H1 (cell line): Measurements from ENCODE around the gene RASL10A. TPM values are rescaled to one million over a fixed set of nuclear protein-coding genes. Genes with fewer than 3 reads are reported as not detected.
A peak's percentile ranks its signal among the peaks of the same experiment; 100 is the strongest.

Source experiments
- CTCF ChIA-PET: fragments of 300-600 bp; sonication (Branson Sonifier 250); formaldehyde crosslinking; loops from one replicate; lab custom pipeline; 2021; ENCODE audit not compliant: partially characterized antibody; lab: Charles Lee
- POLR2A ChIA-PET: fragments of 300-600 bp; sonication (Branson Sonifier 250); formaldehyde crosslinking; loops from one replicate; lab custom pipeline; 2021; ENCODE audit warnings: inconsistent platforms; ENCODE audit not compliant: partially characterized antibody; lab: Charles Lee
- DNase-seq, 2 experiments: peaks; one replicate each; pipeline versions ENCODE4 v3.0.0 to v3.0.0-alpha.2; 2010 to 2022; ENCODE audit warnings: low spot score in 2 of 2, low read depth in 1 of 2, mixed read lengths in 1 of 2
- FAIRE-seq: peaks from 2 replicates; lab custom pipeline; 2011; peaks lifted over from hg19 to GRCh38; lab: Jason Lieb, UNC
- H2AFZ ChIP-seq: 2 replicates; pipeline ENCODE4 v1.8.1; 2012; ENCODE audit warnings: low read length, inconsistent platforms
- H2AK5ac ChIP-seq: 2 replicates; pipeline ENCODE4 v1.6.1; 2013; ENCODE audit warnings: low read depth, low read length
- H2BK120ac ChIP-seq: replicated peaks from 2 replicates; pipeline ENCODE3; 2013; ENCODE audit warnings: low read depth, low read length, inconsistent platforms
- H2BK12ac ChIP-seq: 2 replicates; pipeline ENCODE4 v1.6.1; 2013; ENCODE audit warnings: low read depth, low read length
- H2BK15ac ChIP-seq: 2 replicates; pipeline ENCODE4 v1.6.1; 2013; ENCODE audit warnings: low read length
- H2BK20ac ChIP-seq: 2 replicates; pipeline ENCODE4 v1.6.1; 2013; ENCODE audit warnings: low read length
- H2BK5ac ChIP-seq: 2 replicates; pipeline ENCODE4 v1.6.1; 2013; ENCODE audit warnings: low read depth, low read length
- H3K14ac ChIP-seq: 2 replicates; pipeline ENCODE4 v1.6.1; 2013; ENCODE audit warnings: inconsistent platforms; ENCODE audit not compliant: insufficient read length
- H3K18ac ChIP-seq: 2 replicates; pipeline ENCODE4 v1.6.1; 2013; ENCODE audit warnings: low read length; ENCODE audit errors: extremely low read depth
- H3K23ac ChIP-seq: 2 replicates; pipeline ENCODE4 v1.6.1; 2013; ENCODE audit warnings: inconsistent platforms; ENCODE audit not compliant: insufficient read length
- H3K23me2 ChIP-seq: 2 replicates; pipeline ENCODE4 v1.6.1; 2013; ENCODE audit warnings: low read depth, low read length
- H3K27ac ChIP-seq: 2 replicates; pipeline ENCODE4 v1.6.1; 2011; ENCODE audit warnings: low read depth, low read length, inconsistent platforms
- H3K27me3 ChIP-seq, 4 experiments: replicated peaks in 1 of 4; 1 replicate in 1 of 4; 2 replicates in 3 of 4; pipeline versions ENCODE4 v1.6.1 to v1.8.1; 2011 to 2013; ENCODE audit warnings: low read length in 3 of 4, mild to moderate bottlenecking in 3 of 4, inconsistent platforms in 2 of 4, mixed read lengths in 2 of 4, moderate library complexity in 1 of 4; ENCODE audit not compliant: control insufficient read depth in 3 of 4, insufficient read depth in 3 of 4; ENCODE audit errors: extremely low read depth in 1 of 4
- H3K36me3 ChIP-seq, 4 experiments: 2 replicates each; pipeline versions ENCODE4 v1.6.1 to v1.8.1; 2011 to 2013; ENCODE audit warnings: mild to moderate bottlenecking in 4 of 4, low read length in 3 of 4, moderate library complexity in 2 of 4, control low read depth in 1 of 4, inconsistent platforms in 1 of 4; ENCODE audit not compliant: insufficient read depth in 4 of 4, control insufficient read depth in 2 of 4
- H3K4ac ChIP-seq: replicated peaks from 2 replicates; pipeline ENCODE3; 2013; ENCODE audit warnings: low read length, low read depth, mixed read lengths, inconsistent platforms; ENCODE audit not compliant: insufficient read length
- H3K4me1 ChIP-seq, 4 experiments: replicated peaks in 1 of 4; 1 replicate in 1 of 4; 2 replicates in 3 of 4; pipeline versions ENCODE4 v1.6.1 to v1.8.1; 2011 to 2013; ENCODE audit warnings: low read length in 3 of 4, inconsistent platforms in 2 of 4, mixed read lengths in 1 of 4; ENCODE audit not compliant: insufficient read depth in 4 of 4, control insufficient read depth in 3 of 4
- H3K4me2 ChIP-seq, 2 experiments: 2 replicates each; pipeline versions ENCODE4 v1.6.1 to v1.8.1; 2011 to 2013; ENCODE audit warnings: low read depth in 2 of 2, low read length in 2 of 2, control low read depth in 1 of 2, inconsistent platforms in 1 of 2, mild to moderate bottlenecking in 1 of 2; ENCODE audit not compliant: insufficient read depth in 1 of 2
- H3K4me3 ChIP-seq, 4 experiments: fragments of 200-600, 300-600 bp in 1 of 4; sonication (generic), shearing (Covaris generic), sonication (Bioruptor Twin) in 1 of 4; 2 replicates each; pipeline versions ENCODE4 v1.5.1 to v1.8.1; 2011 to 2016; ENCODE audit warnings: low read length in 4 of 4, low read depth in 3 of 4, control low read depth in 2 of 4, inconsistent platforms in 2 of 4, mild to moderate bottlenecking in 2 of 4, mixed read lengths in 1 of 4, moderate library complexity in 1 of 4; ENCODE audit not compliant: insufficient read depth in 2 of 4; ENCODE audit errors: extremely low read depth in 1 of 4
- H3K56ac ChIP-seq: replicated peaks from 2 replicates; pipeline ENCODE3; 2013; ENCODE audit warnings: low read depth, mild to moderate bottlenecking, mixed read lengths, low read length, inconsistent platforms; ENCODE audit not compliant: insufficient read length
- H3K79me1 ChIP-seq: 2 replicates; pipeline ENCODE4 v1.6.1; 2013; ENCODE audit warnings: low read depth, low read length, control low read depth
- H3K79me2 ChIP-seq, 2 experiments: 2 replicates each; pipeline versions ENCODE4 v1.6.1 to v1.8.1; 2012 to 2013; ENCODE audit warnings: low read length in 2 of 2, mild to moderate bottlenecking in 2 of 2, inconsistent platforms in 1 of 2; ENCODE audit not compliant: insufficient read depth in 2 of 2, control insufficient read depth in 1 of 2
- H3K9ac ChIP-seq, 4 experiments: replicated peaks in 1 of 4; 1 replicate in 1 of 4; 2 replicates in 3 of 4; pipeline versions ENCODE4 v1.6.1 to v1.8.1; 2011 to 2013; ENCODE audit warnings: low read depth in 3 of 4, low read length in 3 of 4, control low read depth in 2 of 4, mild to moderate bottlenecking in 2 of 4, moderate library complexity in 2 of 4, inconsistent platforms in 1 of 4; ENCODE audit errors: extremely low read depth in 1 of 4
- H3K9me3 ChIP-seq, 2 experiments: 2 replicates each; pipeline versions ENCODE4 v1.6.1 to v1.8.1; 2012 to 2013; ENCODE audit warnings: mild to moderate bottlenecking in 2 of 2, moderate library complexity in 2 of 2, control low read depth in 1 of 2, inconsistent platforms in 1 of 2, low read depth in 1 of 2, low read length in 1 of 2, mixed read lengths in 1 of 2; ENCODE audit not compliant: insufficient read depth in 2 of 2
- H4K20me1 ChIP-seq, 2 experiments: replicated peaks in 1 of 2; 2 replicates each; pipeline versions ENCODE3 to v1.8.1; 2011 to 2013; ENCODE audit warnings: inconsistent platforms in 2 of 2, low read length in 2 of 2, mild to moderate bottlenecking in 1 of 2; ENCODE audit not compliant: insufficient read depth in 2 of 2, control insufficient read depth in 1 of 2
- H4K5ac ChIP-seq: 2 replicates; pipeline ENCODE4 v1.6.1; 2013; ENCODE audit warnings: low read length, low read depth, mixed read lengths, inconsistent platforms; ENCODE audit not compliant: insufficient read length
- H4K8ac ChIP-seq: 2 replicates; pipeline ENCODE4 v1.8.0; 2013; ENCODE audit warnings: mild to moderate bottlenecking, moderate library complexity, low read length, inconsistent platforms; ENCODE audit not compliant: insufficient read depth; ENCODE audit errors: extremely low read depth
- H4K91ac ChIP-seq: replicated peaks from 2 replicates; pipeline ENCODE3; 2013; ENCODE audit warnings: low read length, mixed read lengths, inconsistent platforms; ENCODE audit not compliant: insufficient read length
- CBX8 ChIP-seq: fragments of 300-800, 300-1000 bp; sonication (generic); IDR thresholded peaks from 2 replicates; pipeline ENCODE4 v1.7.1; 2016; ENCODE audit warnings: low read depth, low read length, borderline replicate concordance
- CHD1 ChIP-seq: IDR thresholded peaks from 2 replicates; pipeline ENCODE4 v1.6.1; 2012; ENCODE audit warnings: low read depth, low read length, improper control_type of control experiment
- CTBP2 ChIP-seq: IDR thresholded peaks from 2 replicates; pipeline ENCODE4 v1.7.0; 2011; ENCODE audit warnings: borderline replicate concordance, mild to moderate bottlenecking, moderate library complexity, mixed read lengths, low read length; ENCODE audit not compliant: insufficient read depth, insufficient read length
- PHF8 ChIP-seq: fragments of 200-600 bp; sonication (generic); conservative IDR thresholded peaks from 2 replicates; pipeline ENCODE4 v1.7.1; 2012; ENCODE audit warnings: low read depth, mild to moderate bottlenecking, inconsistent platforms, low read length, moderate library complexity
- POLR2AphosphoS5 ChIP-seq: IDR thresholded peaks from 2 replicates; pipeline ENCODE4 v1.6.1; 2011; ENCODE audit warnings: low read depth, low read length
- RFX5 ChIP-seq: IDR thresholded peaks from 2 replicates; pipeline ENCODE4 v1.6.1; 2011; ENCODE audit warnings: low read depth, low read length, improper control_type of control experiment, borderline replicate concordance
- RXRA ChIP-seq: IDR thresholded peaks from 2 replicates; pipeline ENCODE4 v1.6.1; 2011; ENCODE audit warnings: low read depth, mild to moderate bottlenecking, low read length, moderate library complexity; ENCODE audit not compliant: insufficient read depth
- SIN3A ChIP-seq, 2 experiments: IDR thresholded peaks in 1 of 2; conservative IDR thresholded peaks in 1 of 2; 2 replicates each; pipeline ENCODE4 v1.6.1; 2011 to 2012; ENCODE audit warnings: low read length in 2 of 2, improper control_type of control experiment in 1 of 2, low read depth in 1 of 2, mild to moderate bottlenecking in 1 of 2
- SUZ12 ChIP-seq: fragments of 200-600 bp; sonication (generic); IDR thresholded peaks from 2 replicates; pipeline ENCODE4 v1.6.1; 2012; ENCODE audit warnings: mild to moderate bottlenecking, inconsistent platforms, low read length, moderate library complexity, mixed read lengths
- YY1 ChIP-seq: IDR thresholded peaks from 2 replicates; pipeline ENCODE4 v1.6.1; 2011; ENCODE audit warnings: low read depth, mild to moderate bottlenecking, low read length
- WGBS, 2 experiments: shearing (Covaris generic) in 1 of 2; methylation state at CpG; one replicate each; pipeline versions ENCODE4 v1.1.6 to v1.1.7; 2013 to 2015; ENCODE audit warnings: low lambda C conversion rate in 2 of 2, mixed read lengths in 2 of 2, inconsistent platforms in 1 of 2, low coverage in 1 of 2, missing lambda C conversion rate in 1 of 2; ENCODE audit not compliant: insufficient replicate concordance in 2 of 2, insufficient coverage in 1 of 2, insufficient read length in 1 of 2; ENCODE audit errors: extremely low coverage in 1 of 2, missing lambda C conversion rate in 1 of 2; 5-methylcytosine and 5-hydroxymethylcytosine counted together
- polyA plus RNA-seq, 7 experiments: library from polyadenylated mRNA; depleted of rRNA in 3 of 7; stranded (reverse) in 5 of 7; unstranded in 2 of 7; fragments of >200 nt in 5 of 7; fragments of 200-250 nt in 2 of 7; gene quantifications; 1 replicate in 5 of 7; 2 replicates in 1 of 7; 4 replicates in 1 of 7; pipeline versions ENCODE4 v1.2.1 to v1.2.3, GENCODE V29; 2011 to 2013; ENCODE audit warnings: missing spikeins in 2 of 7, mixed read lengths in 2 of 7
- total RNA-seq: library from RNA; stranded (reverse); fragmentation: NEBNext Ultra II Directional; extraction: Animal tissue kit (Norgen Biotek cat#: 25700); gene quantifications from 2 replicates; pipeline ENCODE4 v1.2.1, GENCODE V29; 2021

Gene RASL10A
- total and polyA plus RNA-seq, 2 of the 8 experiments (the other 6 are each of a cell fraction or from before 2014, with no cell fraction given), result 1.1 to 1.5 TPM

DNA sequence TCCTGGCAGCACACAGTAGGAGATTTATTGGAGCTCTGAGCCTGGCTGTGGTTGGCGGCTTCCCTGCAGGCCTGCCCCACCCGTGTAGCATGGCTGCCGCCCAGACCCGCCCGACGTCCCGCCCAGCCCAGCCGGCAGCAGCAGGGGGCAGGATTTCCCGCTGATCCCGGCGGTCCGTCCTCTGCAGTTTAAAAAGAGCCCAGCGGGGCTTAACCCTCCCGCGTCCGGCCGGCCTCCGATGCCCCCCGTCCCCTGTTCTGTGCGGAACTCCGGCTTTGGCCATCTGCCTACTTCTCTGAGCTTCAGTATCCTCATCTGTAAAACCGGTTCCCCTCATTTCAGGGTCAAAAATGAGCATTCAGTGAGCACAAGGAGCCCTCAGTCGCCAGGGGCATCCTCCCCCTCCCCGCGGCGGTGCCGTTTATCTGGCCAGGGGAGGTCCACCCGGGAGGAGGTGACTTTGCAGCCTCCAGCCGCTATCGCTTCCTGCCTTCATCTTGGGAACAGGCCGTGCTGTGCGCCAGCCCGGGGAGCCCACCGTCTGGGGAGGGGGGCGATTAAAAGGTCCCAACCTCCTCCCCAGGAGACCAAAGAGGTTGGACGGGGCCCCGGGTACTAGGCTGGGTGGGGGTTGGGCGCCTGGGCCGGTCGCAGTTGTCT, 9.2 kb downstream of the RASL10A start, which contains the start of gene GAS2L1:
Gene GAS2L1 (plus strand): TSS at position 476 of the 660 bp plus-strand sequence. CDS start 1,456 bp downstream, outside the sequence.
- FAIRE-seq (no peak), DNase-seq (peak; percentile 50 to 87)
- H3K79me2 ChIP-seq, result no peaks in the 10 kb centered on the region
- peaks cover 0 to 7% (median 0%) of the 10 kb centered on the region in 4 experiments; a peak in 2 of 7 replicates for H3K27me3 ChIP-seq
- H3K4me3 ChIP-seq, result peak within 1 kb of the TSS; percentile 40 to 68 (median 52)
- H3K56ac ChIP-seq, result peak within 1 kb of the TSS; percentile 77
- peak within 1 kb of the TSS; percentile 93 for H3K18ac ChIP-seq
- peaks cover 0 to 13% (median 7%) of the 10 kb centered on the region in 4 experiments; a peak in 5 of 7 replicates for H3K4me1 ChIP-seq
- peak within 1 kb of the TSS; percentile 61; the same call in 1 of the 2 replicates for H2AFZ ChIP-seq
- H4K5ac ChIP-seq, result peak within 1 kb of the TSS; percentile 76
- H3K23me2 ChIP-seq, result peaks cover 6% of the 10 kb centered on the region; the same call in 1 of the 2 replicates
- H3K9ac ChIP-seq, result peak within 1 kb of the TSS in 1 of 4 experiments; percentile 5; a peak in 2 of 7 replicates
- peak within 1 kb of the TSS; percentile 95 for H4K8ac ChIP-seq
- peak within 1 kb of the TSS; percentile 95; the same call in 1 of the 2 replicates for H2BK5ac ChIP-seq
- peak within 1 kb of the TSS; percentile 93 for H2BK15ac ChIP-seq
- no peaks in the 10 kb centered on the region for H3K9me3 ChIP-seq
- H3K4me2 ChIP-seq, result peak within 1 kb of the TSS; percentile 72 to 74
- H3K27ac ChIP-seq, result no peak within 1 kb of the TSS
- H2BK120ac ChIP-seq, result peak within 1 kb of the TSS; percentile 90
- POLR2A ChIA-PET, result interaction anchor here (0.8 to 9.1 kb wide), 14 partner anchors 8 to 273 kb away, joined by 3 to 66 read pairs (median 6); partner anchors contain the start of genes EWSR1, RASL10A, RHBDD3 and THOC5
- H3K36me3 ChIP-seq, result no peaks in the 10 kb centered on the region
- peak within 1 kb of the TSS; percentile 83 for H4K91ac ChIP-seq
- H3K4ac ChIP-seq, result peak within 1 kb of the TSS; percentile 94
- CTCF ChIA-PET, result interaction anchor here (0.6 to 2.2 kb wide), 5 partner anchors 12 to 53 kb away, joined by 3 to 10 read pairs (median 4); no protein-coding TSS in a partner anchor
- peak within 1 kb of the TSS; percentile 95; the same call in 1 of the 2 replicates for H2BK20ac ChIP-seq
- no peaks in the 10 kb centered on the region for H3K79me1 ChIP-seq
- WGBS, 2 experiments, result 1% methylated on average over 26 of the region's 40 CpGs; no CpG with 5 or more reads in 1 of the 2 experiments
- H3K14ac ChIP-seq, result peak within 1 kb of the TSS; percentile 49
- peaks cover 0 to 8% of the 10 kb centered on the region in 2 experiments for H4K20me1 ChIP-seq
- H2BK12ac ChIP-seq, result peak within 1 kb of the TSS; percentile 96; the same call in 1 of the 2 replicates
- no peak within 1 kb of the TSS for H3K23ac ChIP-seq
- H2AK5ac ChIP-seq, result 0 out of 2 replicates have a peak within 1 kb of the TSS, but pooled peaks have one; percentile 93
- TF ChIP-seq RFX5, result no peak
- TF ChIP-seq CHD1, result no peak
- TF ChIP-seq YY1, result 0 out of 2 replicates have a peak, but pooled peaks have one; percentile 31
- 0 out of 4 replicates have a peak, but pooled peaks of 1 of the 2 experiments have one; percentile 14 for TF ChIP-seq SIN3A (conservative IDR thresholded peaks at IDR 0.05 in 1 of 2, IDR thresholded peaks at IDR 0.05 in 1 of 2; ENCODE audit: low read depth in 1 of 2, low read length in 2 of 2)
- TF ChIP-seq PHF8, result 0 out of 2 replicates have a peak, but pooled peaks have one; percentile 32
- 0 out of 2 replicates have a peak, but pooled peaks have one; percentile 18 for TF ChIP-seq SUZ12
- TF ChIP-seq CTBP2, result no peak
- no peak for TF ChIP-seq CBX8
- TF ChIP-seq RXRA, result no peak
- no peak for TF ChIP-seq POLR2AphosphoS5
